Activated naive CD4-positive, alpha-beta T cell treated with anti-CD3 and anti-CD28 coated beads, Interleukin-2, amount 50 U/mL, for 72 hours (primary cell): ENCODE data around the gene CEP131. TPM values are rescaled to one million over a fixed set of nuclear protein-coding genes. Genes with fewer than 3 reads are reported as not detected.

Experiments
- ATAC-seq, 2 donors: fragments of 150-1000 bp; cut with Tn5 transposase; 2 replicates each; pipeline ENCODE4 v1.10.0; 2021; ENCODE audit warnings: mild to moderate bottlenecking in 2 of 2, moderate library complexity in 2 of 2
- DNase-seq, 2 donors: peaks; one replicate each; pipeline ENCODE4 v3.0.0; 2021 to 2022; ENCODE audit warnings: low spot score in 2 of 2
- H3K27ac Mint-ChIP-seq, 2 donors: one replicate each; pipeline ENCODE4 v1.8.0; 2022; ENCODE audit warnings: mild to moderate bottlenecking in 2 of 2, mixed read lengths in 2 of 2
- H3K36me3 Mint-ChIP-seq, 2 donors: one replicate each; pipeline ENCODE4 v1.8.0; 2022; ENCODE audit warnings: mixed read lengths in 2 of 2
- H3K9me3 Mint-ChIP-seq, 2 donors: one replicate each; pipeline ENCODE4 v1.8.0; 2022; ENCODE audit warnings: mixed read lengths in 2 of 2
- total RNA-seq, 2 donors: library from RNA; stranded (reverse); gene quantifications; one replicate each; pipeline ENCODE4 v1.2.3, GENCODE V29; 2022

Gene CEP131
- total RNA-seq, 2 donors from 2014 or later, result 10.0 to 14.6 TPM

- no peak for DNase-seq
- no peaks in the 10 kb centered on the region for H3K36me3 Mint-ChIP-seq
- no peak for ATAC-seq
- no peaks in the 10 kb centered on the region for H3K9me3 Mint-ChIP-seq
- H3K27ac Mint-ChIP-seq, result no peak overlapping the region
Observed at GRCh38 chr17:81178136-81179091, 44.4 kb downstream of the CEP131 start.

GRCh38 chr17:81176666-81177065 lies 46.1 kb downstream of the CEP131 start:
- ATAC-seq (no peak), DNase-seq (no peak)
- Mint-ChIP-seq H3K9me3 (no peaks in the 10 kb centered on the region), H3K36me3 (no peaks in the 10 kb centered on the region), H3K27ac (no peak overlapping the region)

- ATAC-seq (no peak), DNase-seq (no peak)
- H3K27ac Mint-ChIP-seq, result no peak overlapping the region
- H3K36me3 Mint-ChIP-seq, result no peaks in the 10 kb centered on the region
- H3K9me3 Mint-ChIP-seq, result no peaks in the 10 kb centered on the region
Observed at GRCh38 chr17:81173762-81174155, 49.0 kb downstream of the CEP131 start.

- no peak for DNase-seq
- Mint-ChIP-seq H3K9me3 (no peaks in the 10 kb centered on the region), H3K36me3 (no peaks in the 10 kb centered on the region), H3K27ac (no peak overlapping the region)
- ATAC-seq, result no peak
Observed at GRCh38 chr17:81173052-81173761, 49.6 kb downstream of the CEP131 start.

- Mint-ChIP-seq H3K27ac (no peak overlapping the region), H3K9me3 (no peaks in the 10 kb centered on the region), H3K36me3 (no peaks in the 10 kb centered on the region)
- DNase-seq, result no peak
- no peak for ATAC-seq
Observed at GRCh38 chr17:81171941-81172340, 50.8 kb downstream of the CEP131 start.

- Mint-ChIP-seq H3K9me3 (no peaks in the 10 kb centered on the region), H3K27ac (no peak overlapping the region), H3K36me3 (no peaks in the 10 kb centered on the region)
- ATAC-seq, result no peak
- DNase-seq, result no peak
Observed at GRCh38 chr17:81170727-81171494, 51.9 kb downstream of the CEP131 start.

GRCh38 chr17:81169870-81170309 lies 52.9 kb downstream of the CEP131 start:
- no peaks in the 10 kb centered on the region for H3K36me3 Mint-ChIP-seq

GRCh38 chr17:81167638-81168037 lies 55.1 kb downstream of the CEP131 start:
- no peak overlapping the region for H3K27ac Mint-ChIP-seq
- no peak for ATAC-seq
- H3K36me3 Mint-ChIP-seq, result no peaks in the 10 kb centered on the region
- no peak for DNase-seq
- no peaks in the 10 kb centered on the region for H3K9me3 Mint-ChIP-seq

More at GRCh38 chr17:81169870-81170309, 52.9 kb downstream of the CEP131 start:
- no peaks in the 10 kb centered on the region for H3K9me3 Mint-ChIP-seq
- no peak for ATAC-seq
- H3K27ac Mint-ChIP-seq, result no peak overlapping the region
- DNase-seq, result no peak

- no peaks in the 10 kb centered on the region for H3K9me3 Mint-ChIP-seq
- no peak overlapping the region for H3K27ac Mint-ChIP-seq
- H3K36me3 Mint-ChIP-seq, result no peaks in the 10 kb centered on the region
- no peak for ATAC-seq
- DNase-seq, result no peak
Observed at GRCh38 chr17:81167194-81167524, 55.6 kb downstream of the CEP131 start.

- H3K9me3 Mint-ChIP-seq, result no peaks in the 10 kb centered on the region
- no peaks in the 10 kb centered on the region for H3K36me3 Mint-ChIP-seq
- no peak within 1 kb of the TSS for H3K27ac Mint-ChIP-seq
- ATAC-seq, result no peak
- DNase-seq, result no peak
Observed at GRCh38 chr17:81166033-81166492, 56.7 kb downstream of the CEP131 start, which contains the start of gene AATK. TSS of gene AATK (minus strand) at chr17:81166221. CDS start at chr17:81165992, 229 bp downstream.

GRCh38 chr17:81165246-81166032 lies 57.3 kb downstream of the CEP131 start, which contains the start of gene PVALEF:
TSS of gene PVALEF (plus strand) at chr17:81165507. CDS start at chr17:81181227, 15,720 bp downstream.
- H3K9me3 Mint-ChIP-seq, result no peaks in the 10 kb centered on the region
- no peak within 1 kb of the TSS for H3K27ac Mint-ChIP-seq
- ATAC-seq, result no peak
- no peaks in the 10 kb centered on the region for H3K36me3 Mint-ChIP-seq
- no peak for DNase-seq

GRCh38 chr17:81164371-81165245 lies 58.2 kb downstream of the CEP131 start:
- ATAC-seq (no peak), DNase-seq (no peak)
- Mint-ChIP-seq H3K9me3 (no peaks in the 10 kb centered on the region), H3K36me3 (no peaks in the 10 kb centered on the region), H3K27ac (no peak overlapping the region)

- Mint-ChIP-seq H3K36me3 (no peaks in the 10 kb centered on the region), H3K9me3 (no peaks in the 10 kb centered on the region), H3K27ac (no peak overlapping the region)
- no peak for ATAC-seq
- DNase-seq, result no peak
Observed at GRCh38 chr17:81163703-81164370, 58.9 kb downstream of the CEP131 start.

GRCh38 chr17:81163051-81163695 lies 59.6 kb downstream of the CEP131 start:
- Mint-ChIP-seq H3K9me3 (no peaks in the 10 kb centered on the region), H3K36me3 (no peaks in the 10 kb centered on the region), H3K27ac (no peak overlapping the region)
- no peak for ATAC-seq
- DNase-seq, result no peak
